CD4-positive, alpha-beta T cell treated with Interleukin-21 for 1 hour (primary cell): ENCODE measurements around the gene PAGE5.

Experiments
- DNase-seq: peaks from one replicate; pipeline ENCODE4 v3.0.0-alpha.2; 2020

The PAGE5 gene, protein sequence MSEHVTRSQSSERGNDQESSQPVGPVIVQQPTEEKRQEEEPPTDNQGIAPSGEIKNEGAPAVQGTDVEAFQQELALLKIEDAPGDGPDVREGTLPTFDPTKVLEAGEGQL

DNA sequence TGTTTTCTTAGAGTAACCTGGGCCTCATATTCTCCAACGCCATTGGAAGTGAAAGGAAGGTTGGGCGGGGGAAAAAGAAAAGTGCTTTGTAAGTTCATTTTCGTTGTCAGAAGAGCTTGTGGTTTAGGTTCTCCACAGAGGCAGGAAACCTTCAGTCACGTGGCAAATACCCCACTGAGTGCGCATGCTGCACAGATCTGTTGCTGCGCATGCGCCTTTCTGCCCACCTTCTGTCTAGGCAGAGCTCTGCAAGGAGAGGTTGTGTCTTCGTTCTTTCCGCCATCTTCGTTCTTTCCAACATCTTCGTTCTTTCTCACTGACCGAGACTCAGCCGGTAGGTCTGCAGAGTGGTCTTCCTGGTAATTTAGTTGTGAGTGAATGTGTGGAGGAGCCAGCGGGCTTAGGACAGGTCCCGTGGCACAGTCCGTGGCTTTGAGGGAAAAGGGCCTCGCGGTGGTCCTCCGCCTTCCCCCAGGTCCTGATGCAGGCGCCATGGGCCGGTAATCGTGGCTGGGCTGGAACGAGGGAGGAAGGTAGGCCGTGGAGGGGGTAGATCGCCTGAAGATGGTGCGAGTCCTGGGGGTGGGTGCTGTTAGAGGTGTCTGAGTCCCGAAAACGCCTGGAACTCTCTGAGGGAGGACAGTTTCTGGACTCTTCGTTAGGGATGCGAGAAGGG, at the start of gene PAGE5:
PAGE5 (plus strand) TSS at position 228 of the 676 bp plus-strand sequence. CDS start 1,037 bp downstream, outside the sequence.
- peak; percentile 4 for DNase-seq

DNA sequence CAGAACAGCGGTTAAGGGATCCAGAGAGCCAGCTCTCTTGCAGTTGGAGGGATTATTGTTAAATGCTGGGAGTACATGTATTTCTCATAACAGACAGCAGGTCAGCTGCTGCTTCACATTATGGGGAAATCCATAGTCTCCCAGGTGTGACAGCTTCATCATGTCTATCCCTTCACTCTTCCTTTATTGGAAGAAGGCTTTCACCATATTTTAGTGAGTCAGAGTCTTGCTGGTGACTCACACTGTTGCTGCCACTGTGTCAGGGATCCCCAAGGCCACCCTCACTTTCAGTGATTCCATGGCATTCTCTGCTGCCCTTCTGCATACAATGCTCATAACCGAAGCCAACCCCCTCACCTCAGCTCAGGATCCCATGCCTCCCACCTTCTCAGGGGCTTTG, 32.9 kb upstream of the PAGE5 start:
- no peak for DNase-seq

DNA sequence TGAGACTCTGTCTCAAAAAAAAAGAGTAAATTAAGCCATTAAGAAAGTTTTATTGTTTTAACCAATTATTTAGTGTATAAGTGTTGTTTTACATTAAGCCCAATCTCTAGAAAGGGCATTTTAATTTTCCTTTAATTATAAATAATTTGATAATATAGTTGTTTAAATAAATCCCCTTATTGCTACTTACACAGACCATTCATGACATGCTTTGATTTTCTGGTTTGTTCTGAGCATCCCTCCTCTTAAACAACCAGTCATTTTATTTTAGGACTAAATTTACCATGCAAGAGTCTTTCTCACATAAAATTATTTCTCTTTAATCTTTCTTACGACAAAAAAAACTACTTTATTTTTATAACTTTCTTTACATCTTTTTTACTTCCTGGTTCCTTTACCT, 23.5 kb upstream of the PAGE5 start:
- DNase-seq: no peak

DNA sequence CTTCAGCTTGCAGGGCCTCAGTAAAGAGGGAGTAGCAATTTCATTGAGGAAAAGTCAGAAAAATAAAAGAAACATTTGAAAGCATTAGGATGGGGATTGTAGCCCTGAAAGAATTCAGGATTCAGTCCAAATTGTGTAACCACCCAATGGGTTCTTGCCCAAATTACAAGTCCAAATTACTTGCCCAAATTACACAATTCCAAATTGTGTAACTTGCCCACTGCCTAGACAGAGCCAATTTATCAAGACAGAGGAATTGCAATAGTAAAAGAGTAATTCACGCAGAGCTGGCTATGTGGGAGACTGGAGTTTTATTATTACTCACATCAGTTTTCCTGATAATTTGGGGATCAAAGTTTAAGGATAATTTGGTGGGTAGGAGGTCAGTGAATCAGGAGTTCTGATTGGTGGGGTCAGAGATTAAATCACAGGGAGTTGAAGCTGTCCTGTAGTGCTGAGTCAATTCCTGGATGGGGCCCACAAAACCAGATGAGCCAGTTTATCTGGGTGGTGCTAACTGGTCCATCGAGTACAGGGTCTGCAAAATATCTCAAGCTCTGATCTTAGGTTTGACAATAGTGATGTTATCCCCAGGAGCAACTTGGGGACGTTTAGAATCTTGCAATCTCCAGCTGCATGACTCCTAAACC, 18.1 kb upstream of the PAGE5 start:
- DNase-seq: no peak

DNA sequence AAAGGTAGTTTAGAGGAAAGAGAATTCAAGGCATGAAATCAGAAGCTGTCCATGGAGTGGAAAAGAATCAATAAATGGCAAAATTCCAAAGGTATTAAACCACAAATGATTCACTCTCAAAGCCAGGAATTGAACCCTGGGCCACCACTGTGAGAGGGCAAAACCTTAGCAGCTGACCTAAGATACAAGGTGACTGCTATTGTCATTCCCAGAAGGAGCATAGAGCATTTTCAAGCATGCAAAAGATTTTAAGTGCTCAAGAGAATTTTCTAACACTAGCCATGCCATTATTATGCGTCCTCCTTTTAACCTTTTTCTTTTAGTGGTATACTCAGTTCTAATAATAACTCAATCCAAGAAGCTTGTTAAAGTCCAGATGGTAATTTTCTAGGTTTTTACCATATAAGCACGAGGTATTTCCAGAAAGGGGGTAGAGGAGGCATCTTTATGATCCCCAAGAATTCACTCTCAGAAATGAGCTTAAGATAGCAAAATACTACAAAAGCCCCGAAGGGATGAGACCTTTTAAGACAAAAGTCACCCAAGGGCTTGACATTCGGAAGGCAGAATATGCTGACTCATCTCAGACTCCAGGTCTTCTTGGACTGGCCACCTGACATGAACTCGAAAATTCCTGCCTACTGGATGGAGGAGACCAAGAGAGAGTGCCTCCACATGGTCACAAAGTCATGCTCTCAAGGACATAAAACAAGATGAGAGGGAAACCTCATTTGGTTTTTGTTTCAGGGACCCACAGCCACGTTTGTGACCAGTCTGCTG, 13.8 kb upstream of the PAGE5 start:
- no peak for DNase-seq

DNA sequence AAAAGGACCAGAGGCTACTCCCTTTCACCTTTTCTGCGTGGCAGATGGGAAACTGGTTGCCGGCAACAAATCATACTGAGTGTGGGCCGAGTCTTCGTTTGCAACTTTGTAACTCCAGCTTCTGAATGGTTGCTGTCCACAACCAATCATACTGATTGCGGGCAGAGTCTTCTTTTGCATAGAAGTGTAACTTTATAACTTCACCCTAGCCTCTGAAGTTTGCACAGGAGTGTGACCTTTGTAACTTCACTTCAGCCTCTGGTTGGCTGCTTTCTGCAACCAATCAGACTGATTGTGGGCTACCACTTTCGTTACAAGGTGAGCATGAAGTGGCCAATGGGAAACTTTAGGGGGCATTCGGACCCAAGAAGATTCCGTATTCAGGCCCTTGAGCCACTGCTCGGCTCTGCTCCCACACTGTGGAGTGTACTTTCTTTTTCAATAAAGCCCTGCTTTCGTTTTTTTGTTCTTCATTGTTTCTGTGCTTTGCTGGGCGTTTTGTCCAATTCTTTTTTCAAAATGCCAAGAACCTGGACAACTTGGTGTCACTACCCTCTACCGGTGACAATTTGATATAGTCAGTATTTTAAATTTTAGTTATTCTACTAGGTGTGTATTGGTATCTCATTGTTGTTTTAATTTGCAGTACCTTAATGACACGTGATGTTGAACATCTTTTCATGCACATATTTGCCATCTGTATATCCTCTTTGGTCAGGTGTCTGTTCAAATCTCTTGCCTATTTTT, 9.0 kb upstream of the PAGE5 start:
- no peak for DNase-seq

DNA sequence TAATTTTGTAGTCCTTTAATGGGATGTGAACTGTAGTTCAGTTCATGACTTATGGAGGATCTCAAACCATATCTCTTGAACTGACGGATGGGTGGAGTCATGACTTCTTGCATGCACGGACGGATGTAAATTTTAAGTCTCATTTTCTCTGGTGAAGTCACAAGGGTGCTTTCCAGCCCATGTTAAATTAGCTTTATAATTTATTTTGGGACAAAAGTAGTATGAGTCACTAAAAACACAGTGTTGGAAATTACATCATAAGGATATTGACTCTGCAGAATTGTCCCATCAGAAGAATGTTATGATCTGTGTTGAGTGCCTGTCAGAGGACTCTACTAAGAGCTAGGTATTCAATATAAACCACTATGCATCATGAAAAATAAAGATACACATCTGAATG, 6.8 kb upstream of the PAGE5 start:
- DNase-seq: no peak

DNA sequence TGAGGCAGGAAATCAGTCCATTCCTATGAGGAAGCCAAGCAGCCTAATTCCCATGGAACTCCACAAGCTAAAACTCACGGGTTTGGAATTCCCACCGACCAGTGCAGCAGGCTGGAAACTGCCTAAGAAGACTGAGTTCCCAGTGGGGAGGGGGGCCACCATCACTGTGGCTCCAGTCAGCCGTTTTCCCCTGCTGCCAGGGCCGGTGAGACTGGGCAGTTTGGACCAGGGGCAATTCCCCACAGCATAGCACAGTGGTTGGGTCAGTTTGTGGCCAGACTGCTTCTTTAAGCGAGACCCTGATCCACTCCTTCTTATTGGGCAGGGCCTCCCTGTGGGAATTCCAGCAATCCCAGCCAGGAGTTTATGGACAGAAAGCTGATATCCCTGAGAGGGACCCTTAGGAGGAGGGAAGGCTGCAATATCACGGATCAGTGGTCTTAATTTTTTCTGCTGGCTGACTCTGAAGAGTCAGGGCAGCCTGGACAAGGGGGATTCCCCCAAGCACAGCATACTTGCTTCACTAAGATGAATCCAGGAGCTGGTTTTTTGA, 20.7 kb downstream of the PAGE5 start:
- no peak for DNase-seq

DNA sequence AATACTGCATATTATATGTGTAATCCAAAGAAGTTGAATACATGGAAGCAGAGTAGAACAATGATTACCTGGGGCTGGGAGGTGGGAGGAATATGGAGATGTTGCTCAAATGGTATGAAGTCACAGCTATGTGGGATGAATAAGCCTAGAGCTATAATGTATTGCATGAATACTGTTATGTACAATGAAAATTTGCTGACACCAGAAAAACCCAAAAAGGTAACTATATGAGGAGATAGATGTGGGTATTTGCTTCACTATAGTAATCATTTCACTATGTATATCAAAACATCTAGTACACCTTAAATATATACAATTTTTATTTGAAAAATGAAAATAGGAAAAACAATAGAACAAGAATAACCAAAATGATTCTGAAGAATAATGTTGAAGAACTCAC, 33.4 kb downstream of the PAGE5 start:
- no peak for DNase-seq

DNA sequence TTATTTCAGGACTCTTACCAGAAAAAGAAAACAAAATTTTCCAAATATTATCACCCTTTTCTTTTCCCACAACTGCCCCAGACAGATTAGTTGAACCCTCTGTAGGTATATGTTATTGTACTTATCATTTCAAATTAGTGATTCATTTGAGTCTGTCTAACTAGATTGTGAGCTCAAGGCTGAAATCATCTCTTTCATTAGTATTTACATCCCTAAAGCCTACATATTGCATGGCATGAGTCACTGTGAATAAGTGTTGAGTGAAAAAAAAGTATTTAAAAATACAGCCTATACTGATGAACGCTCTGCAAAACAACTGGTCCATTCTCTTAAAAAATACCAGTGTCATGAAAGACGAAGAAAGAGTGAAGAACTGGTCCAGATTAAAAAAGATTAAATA, 40.7 kb downstream of the PAGE5 start:
- DNase-seq: no peak

DNA sequence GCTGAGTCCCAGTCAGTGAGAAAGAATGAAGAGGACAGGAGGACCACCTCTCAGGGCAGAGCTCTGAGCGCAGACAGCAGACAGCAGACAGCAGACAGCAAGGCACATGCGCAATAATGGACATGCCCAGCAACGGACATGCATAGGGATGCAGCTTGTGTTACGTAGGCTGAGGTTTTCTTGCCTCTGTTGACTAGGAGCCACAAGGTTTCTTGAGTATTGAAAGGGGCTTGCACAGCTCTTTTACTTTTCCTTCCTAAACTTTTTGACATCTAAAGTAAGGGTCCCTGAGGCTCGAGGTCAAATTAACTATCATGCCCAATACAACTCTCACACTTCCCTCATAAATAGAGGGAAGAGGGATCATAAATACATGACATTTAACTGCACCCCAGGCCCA, 44.7 kb downstream of the PAGE5 start, which contains the start of gene PAGE3:
PAGE3 (minus strand) TSS at position 101 of the 400 bp plus-strand sequence. CDS start 1,013 bp downstream, outside the sequence.
- no peak for DNase-seq
